Islet precursor cell (in vitro differentiated cells): Measurements from ENCODE around the gene PPIB.
A peak's percentile ranks its signal among the peaks of the same experiment; 100 is the strongest.

ENCODE experiments used
- DNase-seq: peaks from one replicate; pipeline ENCODE4 v3.0.0-alpha.2; 2018

The PPIB gene

DNA sequence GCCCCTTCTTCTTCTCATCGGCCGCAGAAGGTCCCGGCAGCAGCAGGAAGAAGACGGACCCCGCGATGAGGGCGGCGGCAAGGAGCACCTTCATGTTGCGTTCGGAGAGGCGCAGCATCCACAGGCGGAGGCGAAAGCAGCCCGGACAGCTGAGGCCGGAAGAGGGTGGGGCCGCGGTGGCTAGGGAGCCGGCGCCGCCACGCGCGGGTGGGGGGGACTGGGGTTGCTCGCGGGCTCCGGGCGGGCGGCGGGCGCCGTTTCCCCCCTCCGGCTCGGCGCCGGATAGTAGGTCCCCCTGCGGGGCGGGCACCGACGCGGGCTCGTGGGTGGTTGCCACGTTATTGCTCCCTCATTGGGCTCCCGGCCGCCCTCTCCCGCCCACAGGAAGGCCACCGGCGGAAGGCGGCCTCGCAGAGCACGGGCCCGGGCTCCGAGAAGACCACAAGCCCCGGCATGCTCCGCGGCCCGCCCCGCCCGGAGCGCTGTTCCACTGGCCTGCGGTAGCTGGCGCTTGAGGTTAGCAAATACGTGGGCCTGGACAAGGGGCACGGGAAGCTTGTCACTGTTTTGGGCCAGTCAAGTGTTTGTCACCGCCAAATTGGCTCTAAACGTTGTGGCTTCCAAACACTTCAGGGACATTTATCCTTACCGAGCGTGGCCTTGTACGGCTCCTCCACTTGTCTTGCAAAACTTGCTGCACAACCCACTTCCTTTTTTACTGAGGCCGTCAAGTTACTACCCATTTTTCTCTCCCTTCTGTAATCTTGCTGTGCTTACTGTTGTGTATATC is at the start of gene PPIB:
Gene PPIB, minus strand, starts transcription at position 154 of the 790 bp plus-strand sequence. Its CDS starts 36 bp downstream, at position 118.
- DNase-seq, result peak; percentile 99

- no peak for DNase-seq
These were observed 48.9 kb upstream of the PPIB start for GRCh38 chr15:64211696-64212095.

DNA sequence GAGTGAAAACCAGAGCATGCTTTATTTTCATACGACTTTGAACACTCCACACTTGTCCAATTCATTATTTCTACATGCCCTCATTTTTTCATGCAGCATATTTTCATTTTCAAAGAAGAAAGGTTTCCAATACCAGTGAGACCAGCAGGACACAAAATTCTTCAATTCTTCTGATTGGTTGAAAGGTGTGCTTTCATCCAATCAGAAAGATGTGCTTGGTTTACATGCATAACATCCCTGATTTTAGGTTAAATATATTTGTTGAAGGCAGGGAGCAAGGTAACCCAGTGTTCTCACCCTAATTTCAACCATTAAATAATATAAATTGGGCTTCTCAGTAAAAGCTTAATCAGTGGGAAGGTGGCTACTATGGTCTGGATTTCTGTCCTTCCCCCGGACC is 47.5 kb upstream of the PPIB start:
- DNase-seq, result no peak

DNA sequence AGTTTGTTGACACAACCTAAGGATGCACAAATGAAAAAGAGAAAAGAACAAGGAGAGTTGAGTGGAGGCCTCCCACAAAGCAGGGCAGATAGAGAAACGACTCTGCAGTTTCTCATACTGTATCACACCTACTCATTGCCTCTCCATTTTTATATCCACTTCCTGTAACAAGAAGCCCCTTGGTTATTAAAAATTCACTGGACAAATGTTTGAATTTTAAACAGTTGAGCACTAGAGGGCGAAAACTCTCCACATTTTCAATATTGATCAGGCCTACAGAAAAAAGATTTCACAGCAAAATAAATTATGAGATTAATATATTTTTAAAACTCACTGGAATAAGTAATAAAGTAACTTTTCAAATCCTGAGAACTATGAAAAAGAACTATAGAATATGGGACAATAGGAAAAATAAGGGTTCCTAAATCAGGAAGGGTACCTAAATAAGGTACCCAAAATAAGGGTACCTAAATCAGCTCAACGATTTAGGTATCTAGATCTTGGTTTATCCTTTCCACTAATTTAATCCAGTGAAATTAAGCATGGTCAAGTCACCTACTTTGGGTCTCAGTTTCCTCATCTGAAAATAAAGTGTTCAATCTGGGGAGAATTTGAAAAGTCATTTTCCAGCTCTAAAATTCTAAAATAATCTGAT is 47.0 kb upstream of the PPIB start:
- DNase-seq, result no peak

DNA sequence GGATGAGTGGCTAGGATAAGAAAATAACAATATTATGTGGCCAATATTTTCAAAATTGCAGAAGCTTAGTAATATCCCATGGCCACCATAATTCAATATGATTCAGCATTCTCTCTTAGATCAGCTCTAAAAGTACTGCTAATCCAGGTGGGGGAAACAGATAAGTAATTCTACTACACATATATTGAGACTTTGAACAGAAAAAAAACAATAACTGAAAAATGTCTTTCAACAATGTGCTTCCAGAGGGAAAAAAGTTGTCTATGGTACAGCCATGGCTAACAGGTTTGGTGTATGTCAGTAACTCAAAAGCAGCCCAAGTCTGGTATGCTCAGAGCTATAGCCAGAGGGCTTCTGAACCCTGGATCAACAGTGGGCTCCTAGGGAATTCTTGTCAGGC is 42.4 kb upstream of the PPIB start:
- no peak for DNase-seq

DNA sequence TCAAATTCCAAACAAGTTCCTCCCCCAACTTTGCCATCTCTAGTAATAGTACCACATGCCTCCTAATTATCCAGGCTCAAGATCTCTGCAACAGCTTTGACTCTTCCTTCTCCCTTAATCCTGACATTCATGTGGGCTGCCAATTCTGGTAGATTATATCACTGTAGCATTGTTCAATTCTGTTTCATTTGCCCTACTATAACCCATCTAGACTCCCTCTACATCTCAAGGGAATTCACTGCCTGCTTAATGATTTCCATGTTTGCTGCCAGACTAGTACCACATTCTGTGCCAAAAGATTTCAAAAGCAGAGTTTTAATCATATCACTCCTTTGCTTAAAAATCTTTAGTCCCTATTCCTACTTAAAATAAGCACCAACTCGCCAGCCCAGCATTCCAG is 34.6 kb upstream of the PPIB start:
- DNase-seq, result no peak

DNA sequence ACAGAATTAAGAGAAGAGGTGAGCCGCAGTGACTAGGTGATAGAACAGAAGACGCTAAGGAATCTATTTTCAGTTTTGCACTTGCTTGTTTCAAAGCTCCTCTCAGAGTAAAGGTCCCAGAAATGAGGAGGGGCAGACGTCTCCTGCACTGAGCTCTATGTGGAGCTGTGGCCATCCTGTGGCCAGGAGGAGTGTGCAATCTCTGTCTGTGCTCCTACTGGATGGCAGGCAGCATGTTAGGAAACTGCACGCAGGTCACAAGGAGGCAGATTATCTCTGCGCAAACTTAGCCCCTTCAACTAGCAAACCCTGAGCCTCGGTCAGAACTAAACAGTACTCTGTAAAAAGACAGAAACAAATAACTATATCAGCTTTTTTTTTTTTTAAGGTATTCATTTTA is 31.1 kb upstream of the PPIB start:
- DNase-seq, result peak; percentile 61

DNA sequence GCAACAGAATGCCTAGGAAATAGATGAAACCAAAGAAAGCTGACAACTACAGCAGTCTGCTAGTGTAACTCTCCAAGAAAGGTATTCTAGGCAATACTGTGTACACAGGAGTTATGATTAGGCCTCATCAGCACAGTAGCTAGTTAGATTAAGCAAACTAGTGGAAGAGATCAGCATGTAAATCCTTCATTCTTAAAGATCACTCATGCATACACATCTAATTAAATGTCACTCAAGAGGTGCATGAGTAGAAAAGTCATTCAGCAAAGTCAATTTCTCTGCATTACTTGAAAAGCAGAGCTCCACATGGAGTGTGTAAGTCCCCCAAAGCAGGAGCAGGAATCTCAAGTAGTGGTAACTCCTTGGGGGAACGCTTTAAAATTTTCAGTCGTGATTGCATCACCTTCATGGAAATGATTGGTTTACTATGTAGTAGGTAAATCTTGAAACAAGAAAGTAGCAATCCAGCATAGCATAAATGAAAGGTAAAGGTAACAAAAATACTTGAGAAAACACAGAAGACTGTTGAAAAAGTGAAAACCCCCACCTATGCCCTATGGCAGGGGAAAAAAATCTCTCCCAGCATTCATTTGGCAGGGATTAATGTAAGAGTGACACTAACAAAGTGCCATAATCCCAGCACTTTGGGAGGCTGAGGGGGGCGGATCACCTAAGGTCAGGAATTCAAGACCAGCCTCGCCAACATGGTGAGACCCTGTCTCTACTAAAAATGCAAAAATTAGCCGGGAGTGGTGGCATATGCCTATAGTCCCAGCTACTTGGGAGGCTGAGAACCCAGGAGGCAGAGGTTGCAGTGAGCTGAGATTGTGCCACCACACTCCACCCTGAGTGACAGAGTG is 29.4 kb upstream of the PPIB start:
- DNase-seq, result no peak

DNA sequence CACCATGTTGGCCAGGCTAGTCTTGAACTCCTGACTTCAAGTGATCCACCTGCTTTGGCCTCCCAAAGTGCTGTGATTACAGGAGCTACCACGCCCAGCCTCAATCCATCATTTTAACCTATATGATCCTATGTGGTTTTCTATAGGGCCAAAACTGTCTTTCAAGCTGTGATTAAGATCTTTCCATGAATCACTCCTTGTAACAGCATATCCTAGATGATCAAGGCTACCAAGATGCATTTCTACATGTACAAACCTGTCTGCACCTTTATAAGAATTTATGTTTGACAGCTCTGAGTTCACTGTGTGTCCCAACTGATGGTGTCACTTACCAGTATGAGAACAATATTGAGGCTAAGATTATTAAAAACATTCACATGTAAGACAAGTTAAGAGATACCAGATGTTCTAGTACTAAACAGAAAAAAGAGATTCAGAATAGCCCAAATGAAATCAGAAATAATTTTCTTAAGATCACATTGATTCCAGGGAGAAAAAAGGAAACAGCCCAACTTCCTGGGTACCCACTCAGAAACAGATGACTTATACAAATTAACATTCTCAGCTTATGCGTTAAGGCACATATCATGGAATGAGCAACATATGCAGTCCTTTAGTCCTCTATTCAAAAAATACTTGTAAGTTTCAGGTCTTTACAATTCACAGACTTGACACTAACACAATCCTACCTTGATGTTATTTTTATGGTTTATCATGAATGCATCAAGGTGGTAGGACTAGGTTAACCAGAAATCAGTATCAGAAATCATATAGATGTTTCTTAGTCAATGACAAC is 24.8 kb upstream of the PPIB start:
- DNase-seq, result no peak

DNA sequence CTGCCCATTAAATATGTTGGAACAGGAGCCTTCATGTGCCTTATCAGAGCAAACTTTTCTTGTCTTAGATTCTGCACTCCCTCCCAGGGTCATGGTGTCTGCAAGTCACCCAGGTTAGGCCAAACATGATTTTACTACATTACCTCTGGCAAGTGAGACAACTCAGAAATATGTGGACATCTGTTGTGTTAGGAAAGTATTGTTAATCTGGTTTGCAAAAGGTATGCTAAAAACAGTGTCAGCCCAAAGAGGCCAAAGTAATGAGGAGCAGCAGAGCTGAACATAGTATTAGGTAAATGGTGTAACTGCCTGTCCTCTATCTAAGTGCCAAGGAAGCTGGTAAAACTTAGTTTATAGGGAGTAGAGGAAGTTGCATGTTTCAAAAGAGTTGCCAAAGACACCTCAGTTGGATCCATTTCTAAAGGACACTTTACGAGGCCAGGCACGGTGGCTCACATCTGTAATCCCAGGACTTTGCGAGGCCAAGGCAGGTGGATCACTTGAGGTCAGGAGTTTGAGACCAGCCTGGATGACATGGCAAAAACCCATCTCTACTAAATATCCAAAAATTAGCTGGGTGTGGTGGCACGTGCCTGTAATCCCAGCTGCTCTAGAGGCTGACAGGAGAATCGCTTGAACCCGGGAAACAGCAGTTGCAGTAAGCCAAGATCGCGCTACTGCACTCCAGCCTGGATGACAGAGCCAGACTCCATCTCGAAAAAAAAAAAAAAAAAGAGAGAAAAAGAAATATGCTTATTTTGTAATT is 22.5 kb upstream of the PPIB start:
- no peak for DNase-seq

DNA sequence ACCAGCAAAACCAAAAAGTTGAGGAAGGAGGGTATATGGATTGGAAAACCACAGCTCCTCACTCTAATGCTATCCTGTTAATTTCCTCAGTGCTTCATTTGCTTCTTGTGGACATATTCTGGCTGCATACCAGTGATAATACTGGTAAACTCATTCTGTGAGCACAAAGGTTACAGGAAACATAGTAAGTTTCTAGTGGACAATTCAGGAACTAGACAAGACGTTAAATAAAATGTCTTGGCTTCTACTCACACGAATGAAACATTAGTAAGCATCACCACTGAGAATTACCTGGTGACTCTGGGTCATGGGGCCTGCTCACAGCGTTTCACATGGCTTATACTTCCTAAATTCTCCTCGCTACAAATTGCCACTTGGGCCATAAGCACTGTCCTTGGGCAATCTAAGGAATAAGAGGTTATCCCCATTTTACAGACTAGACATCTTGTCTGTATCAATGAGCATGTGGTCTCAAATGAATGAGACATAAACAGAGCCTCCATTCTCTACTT is 20.1 kb upstream of the PPIB start:
- no peak for DNase-seq

- peak; percentile 74 for DNase-seq
These were observed 17.5 kb upstream of the PPIB start for GRCh38 chr15:64180235-64180824.

- no peak for DNase-seq
These were observed 3.5 kb upstream of the PPIB start for GRCh38 chr15:64166102-64166890.

DNA sequence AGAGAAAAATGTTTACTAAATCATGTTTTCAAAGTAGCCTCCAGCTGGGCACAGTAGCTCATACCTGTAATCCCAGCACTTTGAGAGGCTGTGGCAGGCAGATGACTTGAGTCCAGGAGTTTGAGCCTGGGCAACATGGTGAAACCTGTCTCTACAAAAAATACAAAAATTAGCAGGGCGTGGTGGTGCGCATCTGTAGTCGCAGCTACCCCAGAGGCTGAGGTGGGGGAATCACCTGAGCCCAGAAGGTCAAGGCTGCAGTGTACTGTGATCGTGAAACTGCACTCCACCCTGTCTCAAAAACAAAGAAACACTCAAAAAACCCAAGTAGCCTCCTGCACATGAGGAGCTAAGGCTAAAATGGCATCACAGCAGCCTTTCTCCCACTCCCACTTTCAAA is 1.6 kb upstream of the PPIB start:
- no peak for DNase-seq

- no peak for DNase-seq
These were observed 989 bp upstream of the PPIB start for GRCh38 chr15:64163659-64164362.

- no peak for DNase-seq
These were observed 349 bp downstream of the PPIB start for GRCh38 chr15:64162478-64162868.

DNA sequence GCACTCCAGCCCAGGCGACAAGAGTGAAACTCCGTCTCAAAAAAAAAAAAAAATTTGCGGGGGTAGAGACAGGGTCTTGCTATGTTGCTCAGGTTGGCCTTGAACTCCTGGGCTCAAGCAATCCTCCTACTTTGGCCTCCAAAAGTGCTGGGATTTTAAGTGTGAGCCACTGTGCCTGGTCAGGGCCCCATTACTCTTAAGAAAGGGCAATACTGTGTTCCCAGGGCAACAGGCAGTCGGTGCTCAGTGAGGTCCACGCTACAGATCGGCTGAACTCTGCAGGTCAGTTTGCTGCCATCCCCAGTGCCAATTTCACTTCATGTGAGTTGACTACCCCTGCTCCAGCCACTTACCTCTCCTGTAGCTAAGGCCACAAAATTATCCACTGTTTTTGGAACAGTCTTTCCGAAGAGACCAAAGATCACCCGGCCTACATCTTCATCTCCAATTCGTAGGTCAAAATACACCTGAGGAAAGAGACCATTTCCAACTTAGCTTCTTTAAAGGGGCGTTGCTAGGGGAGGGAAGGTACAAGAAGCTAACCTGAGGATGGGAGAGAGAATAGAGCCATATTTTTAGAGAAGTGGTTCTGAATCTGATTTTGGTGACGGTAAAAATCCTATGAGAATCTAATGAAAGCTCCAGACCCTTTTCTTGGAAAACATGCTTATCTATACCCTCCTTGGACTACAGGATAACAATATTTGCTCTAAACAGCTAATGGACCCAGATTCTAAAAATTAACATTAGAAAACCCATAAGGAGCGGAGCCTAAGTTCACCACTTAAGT is 939 bp downstream of the PPIB start:
- no peak for DNase-seq

DNA sequence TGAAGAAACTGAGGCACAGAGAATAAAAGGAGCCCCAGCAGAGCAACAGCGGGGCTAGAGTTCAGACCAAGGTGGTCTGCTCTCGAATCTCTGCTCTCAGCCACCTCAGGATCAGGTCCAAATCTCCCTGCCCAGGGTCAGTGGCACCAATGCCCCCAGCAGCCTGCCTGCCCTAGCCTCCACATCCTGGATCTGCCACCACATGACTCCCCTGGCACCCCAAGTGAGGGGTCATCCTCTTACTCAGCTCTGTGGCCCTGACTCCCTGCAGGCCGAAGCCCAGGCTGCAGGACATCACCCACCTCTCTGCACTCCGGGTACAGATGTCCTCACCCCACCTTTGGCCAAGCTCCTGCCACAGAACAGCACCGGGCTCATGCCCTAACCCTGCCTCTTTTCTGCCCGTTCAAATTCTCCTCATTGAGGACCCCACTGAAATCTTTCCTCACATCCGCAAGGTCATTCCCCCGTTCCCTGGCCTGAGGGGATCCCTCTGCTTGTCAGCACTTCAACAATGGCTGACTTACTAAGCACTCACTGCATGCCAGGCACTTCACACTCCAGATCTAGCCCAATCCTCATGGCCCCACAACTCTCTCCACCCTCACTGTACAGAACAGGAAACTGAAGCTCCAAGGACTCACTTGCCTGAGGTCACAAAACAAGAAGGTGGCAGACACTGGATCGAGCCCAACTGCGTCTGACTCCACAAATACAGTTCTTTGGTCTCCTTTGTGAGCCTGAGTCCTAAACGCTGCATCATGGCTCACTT is 4.3 kb downstream of the PPIB start:
- DNase-seq, result no peak
